Measurements from ENCODE around the gene FOXF1.

The FOXF1 gene

DNA sequence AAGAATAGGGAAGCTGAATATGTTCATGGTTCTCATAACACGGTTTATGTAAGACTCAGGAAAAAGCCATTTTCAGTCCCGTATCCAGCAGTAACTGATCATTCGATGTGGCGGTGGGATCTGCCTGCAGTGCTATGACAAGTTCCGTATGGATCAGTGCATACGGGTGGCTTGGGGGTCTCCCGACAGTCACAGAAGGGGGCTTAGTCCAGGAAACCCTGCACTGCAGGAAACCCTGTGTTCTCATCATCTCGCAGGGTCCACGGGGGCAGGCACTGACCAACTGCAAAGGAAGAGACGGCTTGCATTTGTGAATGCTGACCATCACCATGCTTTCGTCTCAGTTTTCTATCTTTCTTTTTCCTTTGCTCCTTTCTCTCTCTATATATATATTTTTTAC is 37.0 kb downstream of the FOXF1 start:
- Histone ChIP-seq H2AFZ (ENCODE audit: low read depth, low read length) (no peak overlapping the region), H3K36me3 (replicated peaks; ENCODE audit: low read depth, low read length) (peaks cover 13% of the 10 kb centered on the region)

GRCh38 chr16:86549076-86549892 is 39.0 kb downstream of the FOXF1 start:
- peaks cover 10% of the 10 kb centered on the region for H3K36me3 ChIP-seq (replicated peaks; ENCODE audit: low read depth, low read length)
- no peak overlapping the region for H3K27ac ChIP-seq (ENCODE audit: low read length)
- H3K79me2 ChIP-seq (ENCODE audit: low read length), result peaks cover 5% of the 10 kb centered on the region
- peaks cover 3% of the 10 kb centered on the region for H3K4me1 ChIP-seq (ENCODE audit: low read length)
- no peaks in the 10 kb centered on the region for H3K27me3 ChIP-seq (ENCODE audit: low read depth, low read length)
- no peak overlapping the region for H3K9ac ChIP-seq (ENCODE audit: low read length)
- no peak overlapping the region for H3K4me3 ChIP-seq (ENCODE audit: low read length)
- no peaks in the 10 kb centered on the region for H4K20me1 ChIP-seq (ENCODE audit: insufficient read depth, low read length)
- TF ChIP-seq CTCF (IDR thresholded peaks at IDR 0.05; ENCODE audit: low read depth, low read length), result no peak
- no peak for TF ChIP-seq EZH2phosphoT487 (IDR thresholded peaks at IDR 0.05; ENCODE audit: low read depth)
- no peak overlapping the region for H2AFZ ChIP-seq (ENCODE audit: low read depth, low read length)
- no peak overlapping the region for H3K4me2 ChIP-seq (ENCODE audit: low read length)
- no peaks in the 10 kb centered on the region for H3K9me3 ChIP-seq (ENCODE audit: insufficient read depth, low read length)

More for the DNA sequence above, 37.0 kb downstream of the FOXF1 start:
- no peaks in the 10 kb centered on the region for H3K9me3 ChIP-seq (ENCODE audit: insufficient read depth, low read length)
- H3K27me3 ChIP-seq (ENCODE audit: low read depth, low read length), result no peaks in the 10 kb centered on the region
- no peaks in the 10 kb centered on the region for H3K79me2 ChIP-seq (ENCODE audit: low read length)
- no peaks in the 10 kb centered on the region for H4K20me1 ChIP-seq (ENCODE audit: insufficient read depth, low read length)
- H3K4me1 ChIP-seq (ENCODE audit: low read length), result no peaks in the 10 kb centered on the region
- no peak overlapping the region for H3K4me2 ChIP-seq (ENCODE audit: low read length)
- no peak overlapping the region for H3K4me3 ChIP-seq (ENCODE audit: low read length)
- no peak overlapping the region for H3K27ac ChIP-seq (ENCODE audit: low read length)
- TF ChIP-seq EZH2phosphoT487 (IDR thresholded peaks at IDR 0.05; ENCODE audit: low read depth), result no peak
- no peak for TF ChIP-seq CTCF (IDR thresholded peaks at IDR 0.05; ENCODE audit: low read depth, low read length)
- no peak overlapping the region for H3K9ac ChIP-seq (ENCODE audit: low read length)

DNA sequence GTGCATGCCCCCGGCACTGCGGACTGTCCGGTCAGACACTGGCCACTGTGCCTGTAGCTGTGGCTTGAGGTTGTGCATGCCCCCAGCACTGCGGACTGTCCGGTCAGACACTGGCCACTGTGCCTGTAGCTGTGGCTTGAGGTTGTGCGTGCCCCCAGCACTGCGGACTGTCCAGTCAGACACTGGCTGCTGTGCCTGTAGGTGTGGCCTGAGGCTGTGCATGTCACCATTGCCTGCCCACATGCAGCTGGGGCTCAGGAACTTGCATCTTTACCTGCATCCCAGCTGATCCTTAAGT is 39.5 kb downstream of the FOXF1 start:
- Histone ChIP-seq H2AFZ (ENCODE audit: low read depth, low read length) (no peak overlapping the region), H3K9me3 (ENCODE audit: insufficient read depth, low read length) (no peaks in the 10 kb centered on the region), H3K9ac (ENCODE audit: low read length) (no peak overlapping the region), H3K36me3 (replicated peaks; ENCODE audit: low read depth, low read length) (peaks cover 10% of the 10 kb centered on the region), H3K4me3 (ENCODE audit: low read length) (no peak overlapping the region), H3K27me3 (ENCODE audit: low read depth, low read length) (no peaks in the 10 kb centered on the region), H3K4me1 (ENCODE audit: low read length) (peaks cover 5% of the 10 kb centered on the region), H3K79me2 (ENCODE audit: low read length) (peaks cover 10% of the 10 kb centered on the region), H3K4me2 (ENCODE audit: low read length) (no peak overlapping the region), H4K20me1 (ENCODE audit: insufficient read depth, low read length) (no peaks in the 10 kb centered on the region), H3K27ac (ENCODE audit: low read length) (no peak overlapping the region)
- TF ChIP-seq CTCF (IDR thresholded peaks at IDR 0.05; ENCODE audit: low read depth, low read length) (no peak), EZH2phosphoT487 (IDR thresholded peaks at IDR 0.05; ENCODE audit: low read depth) (no peak)

GRCh38 chr16:86550281-86550680 is 40.0 kb downstream of the FOXF1 start:
- no peak overlapping the region for H3K4me3 ChIP-seq (ENCODE audit: low read length)
- H3K9ac ChIP-seq (ENCODE audit: low read length), result no peak overlapping the region
- peaks cover 5% of the 10 kb centered on the region for H3K4me1 ChIP-seq (ENCODE audit: low read length)
- no peaks in the 10 kb centered on the region for H3K27me3 ChIP-seq (ENCODE audit: low read depth, low read length)
- H3K27ac ChIP-seq (ENCODE audit: low read length), result no peak overlapping the region
- no peaks in the 10 kb centered on the region for H4K20me1 ChIP-seq (ENCODE audit: insufficient read depth, low read length)
- no peak for TF ChIP-seq EZH2phosphoT487 (IDR thresholded peaks at IDR 0.05; ENCODE audit: low read depth)
- no peak for TF ChIP-seq CTCF (IDR thresholded peaks at IDR 0.05; ENCODE audit: low read depth, low read length)
- H3K4me2 ChIP-seq (ENCODE audit: low read length), result no peak overlapping the region
- H3K36me3 ChIP-seq (replicated peaks; ENCODE audit: low read depth, low read length), result peaks cover 10% of the 10 kb centered on the region
- H3K79me2 ChIP-seq (ENCODE audit: low read length), result peaks cover 12% of the 10 kb centered on the region
- no peak overlapping the region for H2AFZ ChIP-seq (ENCODE audit: low read depth, low read length)
- no peaks in the 10 kb centered on the region for H3K9me3 ChIP-seq (ENCODE audit: insufficient read depth, low read length)

All from OCI-LY3 (cell line).